AG09309 (cell line): ENCODE measurements around the gene PCNP.
"Not testable (repeated sequence)": the region's sequence is repeated elsewhere in the genome, so short reads cannot be mapped to it uniquely, and the experiment has no call there.

Experiments used
- DNase-seq: peaks from one replicate; pipeline ENCODE4 v3.0.0-alpha.2; 2010; ENCODE audit warnings: low read depth
- H3K4me3 ChIP-seq: 2 replicates; pipeline ENCODE4 v1.5.1; 2011; ENCODE audit warnings: mild to moderate bottlenecking, low read depth, low read length, moderate library complexity; ENCODE audit not compliant: control insufficient read depth
- CTCF ChIP-seq: IDR thresholded peaks from 2 replicates; pipeline ENCODE4 v1.5.1; 2011; ENCODE audit warnings: mild to moderate bottlenecking, low read depth, low read length, inconsistent platforms; ENCODE audit not compliant: insufficient read depth, control insufficient read depth; ENCODE audit errors: missing control alignments

Gene PCNP

GRCh38 chr3:101638261-101638745 lies 64.3 kb downstream of the PCNP start:
- DNase-seq = no peak
- TF ChIP-seq CTCF = peak; percentile 13
- no peak overlapping the region for H3K4me3 ChIP-seq

GRCh38 chr3:101639280-101639963 lies 65.4 kb downstream of the PCNP start:
- DNase-seq = no peak
- no peak overlapping the region for H3K4me3 ChIP-seq
- TF ChIP-seq CTCF = no peak

GRCh38 chr3:101640256-101640655 lies 66.3 kb downstream of the PCNP start:
- DNase-seq = no peak
- TF ChIP-seq CTCF = no peak
- no peak overlapping the region for H3K4me3 ChIP-seq

GRCh38 chr3:101641397-101642115 lies 67.6 kb downstream of the PCNP start:
- not testable (repeated sequence) for H3K4me3 ChIP-seq, DNase-seq

- no peak overlapping the region for H3K4me3 ChIP-seq
- no peak for TF ChIP-seq CTCF
These were observed 68.5 kb downstream of the PCNP start for GRCh38 chr3:101642441-101642840.

GRCh38 chr3:101643009-101643844 lies 69.2 kb downstream of the PCNP start:
- DNase-seq = no peak
- H3K4me3 ChIP-seq = no peak overlapping the region
- no peak for TF ChIP-seq CTCF

More at GRCh38 chr3:101642441-101642840, 68.5 kb downstream of the PCNP start:
- DNase-seq = no peak
